GM23338 (cell line): ENCODE results near the gene CAMSAP2. TPM values are rescaled to one million over a fixed set of nuclear protein-coding genes. Genes with fewer than 3 reads are reported as not detected.

Experiments used
- ATAC-seq: fragments of 200-7000 bp; cut with Tn5 transposase; 3 replicates; pipeline ENCODE4 v1.9.1; 2020
- DNase-seq: peaks from one replicate; pipeline ENCODE4 v3.0.0-alpha.2; 2015; ENCODE audit warnings: low spot score
- H2AFZ ChIP-seq: fragments of 200-600 bp; sonication (generic); 2 replicates; pipeline ENCODE4 v1.8.0; 2016; ENCODE audit warnings: antibody characterized with exemption, mild to moderate bottlenecking, moderate library complexity
- H3F3A ChIP-seq: fragments of 200-600 bp; sonication (generic); replicated peaks from 2 replicates; pipeline ENCODE4 v1.8.0; 2017; ENCODE audit warnings: antibody characterized with exemption, mixed run types, low read depth
- H3K27ac ChIP-seq: fragments of 200-600 bp; sonication (generic); 2 replicates; pipeline ENCODE4 v1.6.1; 2016; ENCODE audit warnings: low read depth
- H3K27me3 ChIP-seq: fragments of 200-600 bp; sonication (generic); 2 replicates; pipeline ENCODE4 v1.8.0; 2016; ENCODE audit warnings: mild to moderate bottlenecking, mixed run types, moderate library complexity; ENCODE audit not compliant: insufficient read depth
- H3K36me3 ChIP-seq: fragments of 200-600 bp; sonication (generic); 2 replicates; pipeline ENCODE4 v1.8.0; 2016; ENCODE audit warnings: mild to moderate bottlenecking; ENCODE audit not compliant: insufficient read depth
- H3K4me1 ChIP-seq: fragments of 200-600 bp; sonication (generic); 2 replicates; pipeline ENCODE4 v1.8.0; 2016; ENCODE audit warnings: mild to moderate bottlenecking, moderate library complexity; ENCODE audit not compliant: insufficient read depth
- H3K4me2 ChIP-seq: fragments of 200-600 bp; sonication (generic); 2 replicates; pipeline ENCODE4 v1.7.1; 2017; ENCODE audit warnings: mixed run types
- H3K4me3 ChIP-seq: fragments of 200-600 bp; sonication (generic); 2 replicates; pipeline ENCODE4 v1.6.1; 2016; ENCODE audit warnings: mixed run types
- H3K79me2 ChIP-seq: fragments of 200-600 bp; sonication (generic); replicated peaks from 2 replicates; pipeline ENCODE4 v1.8.0; 2017; ENCODE audit warnings: mild to moderate bottlenecking; ENCODE audit not compliant: insufficient read depth
- H3K9me2 ChIP-seq: fragments of 200-600 bp; sonication (generic); 2 replicates; pipeline ENCODE4 v1.8.0; 2017; ENCODE audit not compliant: insufficient read depth
- H4K20me1 ChIP-seq: fragments of 200-600 bp; sonication (generic); replicated peaks from 2 replicates; pipeline ENCODE4 v1.8.0; 2017; ENCODE audit warnings: mild to moderate bottlenecking; ENCODE audit not compliant: insufficient read depth
- H3K27ac Mint-ChIP-seq: 2 replicates; pipeline ENCODE4 v1.8.0; 2020; ENCODE audit warnings: inconsistent platforms, mild to moderate bottlenecking, moderate library complexity, mixed read lengths
- H3K27me3 Mint-ChIP-seq: 3 replicates; pipeline ENCODE4 v1.8.0; 2022; ENCODE audit warnings: low read depth, mild to moderate bottlenecking, moderate library complexity, mixed read lengths, inconsistent platforms; ENCODE audit not compliant: insufficient read depth, poor library complexity
- H3K36me3 Mint-ChIP-seq: 3 replicates; pipeline ENCODE4 v1.8.0; 2021; ENCODE audit warnings: low read depth, mild to moderate bottlenecking, inconsistent platforms, moderate library complexity, mixed read lengths
- H3K4me1 Mint-ChIP-seq: 3 replicates; pipeline ENCODE4 v1.8.0; 2020; ENCODE audit warnings: mild to moderate bottlenecking, inconsistent platforms, mixed read lengths
- H3K4me3 Mint-ChIP-seq: 3 replicates; pipeline ENCODE4 v1.8.0; 2021; ENCODE audit warnings: moderate library complexity, mild to moderate bottlenecking, inconsistent platforms, mixed read lengths
- H3K9me3 Mint-ChIP-seq: 3 replicates; pipeline ENCODE4 v1.8.0; 2020; ENCODE audit warnings: moderate library complexity, mild to moderate bottlenecking, inconsistent platforms, mixed read lengths
- CREB1 ChIP-seq: fragments of 250-450 bp; sonication (Bioruptor Pico); IDR thresholded peaks from 2 replicates; pipeline ENCODE4 v1.5.0; 2020; ENCODE audit warnings: low read depth, mild to moderate bottlenecking, moderate library complexity
- JUNB ChIP-seq: IDR thresholded peaks from one replicate; pipeline ENCODE4 v1.6.1; 2016; ENCODE audit warnings: antibody characterized with exemption; ENCODE audit not compliant: unreplicated experiment
- POLR2AphosphoS5 ChIP-seq: IDR thresholded peaks from 2 replicates; pipeline ENCODE4 v1.6.1; 2016; ENCODE audit warnings: antibody characterized with exemption, low read depth
- STAT1 ChIP-seq: IDR thresholded peaks from one replicate; pipeline ENCODE4 v1.6.1; 2016; ENCODE audit warnings: antibody characterized with exemption; ENCODE audit not compliant: unreplicated experiment
- polyA plus RNA-seq: library from polyadenylated mRNA; unstranded; fragments of >200 nt; fragmentation: Nextera tagmentation; extraction: Ambion mirVana; gene quantifications from 2 replicates; pipeline ENCODE4 v1.2.1, GENCODE V29; 2016
- total RNA-seq: library from RNA; depleted of rRNA; stranded (reverse); fragments of >200 nt; shearing (Covaris generic); gene quantifications from 2 replicates; pipeline ENCODE4 v1.2.3, GENCODE V29; 2014
- TF ChIP-seq, protein P1 (sequence below), 2 experiments: fragments of 200-600 bp in 1 of 2; sonication (generic) in 1 of 2; conservative IDR thresholded peaks; 2 replicates each; pipeline versions ENCODE4 v1.5.1 to v1.6.1; 2016 to 2017; ENCODE audit warnings: antibody characterized with exemption in 2 of 2, low read depth in 2 of 2, mild to moderate bottlenecking in 2 of 2, moderate library complexity in 1 of 2

CAMSAP2 gene
- total and polyA plus RNA-seq, 2 experiments from 2014 or later = 9.1 to 21.3 TPM

GRCh38 chr1:200894712-200895442 is 156.2 kb downstream of the CAMSAP2 start, which contains the start of gene INAVA:
TSS of gene INAVA (plus strand) at chr1:200894900. CDS start at chr1:200898401, 3,501 bp downstream.
- H3K27ac ChIP-seq = peak within 1 kb of the TSS; percentile 99
- no peaks in the 10 kb centered on the region; the same call in none of the 2 replicates for H4K20me1 ChIP-seq
- peaks cover 31% of the 10 kb centered on the region for H3K36me3 Mint-ChIP-seq
- H3K27me3 Mint-ChIP-seq = peaks cover 33% of the 10 kb centered on the region
- no peaks in the 10 kb centered on the region for H3K27me3 ChIP-seq
- H3K36me3 ChIP-seq = no peaks in the 10 kb centered on the region
- peak; percentile 39 for DNase-seq
- H3K9me3 Mint-ChIP-seq = no peaks in the 10 kb centered on the region; the same call in 2 of the 3 replicates
- peaks cover 63% of the 10 kb centered on the region for H3K79me2 ChIP-seq
- peak within 1 kb of the TSS; percentile 95 for H3K4me2 ChIP-seq
- TF ChIP-seq POLR2AphosphoS5 (no peak), STAT1 (no peak), JUNB (no peak)
- TF ChIP-seq, protein P1, sequence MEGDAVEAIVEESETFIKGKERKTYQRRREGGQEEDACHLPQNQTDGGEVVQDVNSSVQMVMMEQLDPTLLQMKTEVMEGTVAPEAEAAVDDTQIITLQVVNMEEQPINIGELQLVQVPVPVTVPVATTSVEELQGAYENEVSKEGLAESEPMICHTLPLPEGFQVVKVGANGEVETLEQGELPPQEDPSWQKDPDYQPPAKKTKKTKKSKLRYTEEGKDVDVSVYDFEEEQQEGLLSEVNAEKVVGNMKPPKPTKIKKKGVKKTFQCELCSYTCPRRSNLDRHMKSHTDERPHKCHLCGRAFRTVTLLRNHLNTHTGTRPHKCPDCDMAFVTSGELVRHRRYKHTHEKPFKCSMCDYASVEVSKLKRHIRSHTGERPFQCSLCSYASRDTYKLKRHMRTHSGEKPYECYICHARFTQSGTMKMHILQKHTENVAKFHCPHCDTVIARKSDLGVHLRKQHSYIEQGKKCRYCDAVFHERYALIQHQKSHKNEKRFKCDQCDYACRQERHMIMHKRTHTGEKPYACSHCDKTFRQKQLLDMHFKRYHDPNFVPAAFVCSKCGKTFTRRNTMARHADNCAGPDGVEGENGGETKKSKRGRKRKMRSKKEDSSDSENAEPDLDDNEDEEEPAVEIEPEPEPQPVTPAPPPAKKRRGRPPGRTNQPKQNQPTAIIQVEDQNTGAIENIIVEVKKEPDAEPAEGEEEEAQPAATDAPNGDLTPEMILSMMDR (conservative IDR thresholded peaks at IDR 0.05; ENCODE audit: low read depth in 2 of 2) = peak; percentile 16 to 17; a peak in 1 of 4 replicates
- peak within 1 kb of the TSS; percentile 87 for H3K27ac Mint-ChIP-seq
- peak; percentile 1 for ATAC-seq
- H3K4me1 ChIP-seq = peaks cover 51% of the 10 kb centered on the region
- H3K4me1 Mint-ChIP-seq = peaks cover 60% of the 10 kb centered on the region
- H3K4me3 Mint-ChIP-seq = peak within 1 kb of the TSS; percentile 85
- H2AFZ ChIP-seq = no peak within 1 kb of the TSS
- peak within 1 kb of the TSS; percentile 74 for H3K4me3 ChIP-seq
- H3K9me2 ChIP-seq = no peaks in the 10 kb centered on the region
- 0 out of 2 replicates have a peak, but pooled peaks cover 3% of the 10 kb centered on the region for H3F3A ChIP-seq

DNA sequence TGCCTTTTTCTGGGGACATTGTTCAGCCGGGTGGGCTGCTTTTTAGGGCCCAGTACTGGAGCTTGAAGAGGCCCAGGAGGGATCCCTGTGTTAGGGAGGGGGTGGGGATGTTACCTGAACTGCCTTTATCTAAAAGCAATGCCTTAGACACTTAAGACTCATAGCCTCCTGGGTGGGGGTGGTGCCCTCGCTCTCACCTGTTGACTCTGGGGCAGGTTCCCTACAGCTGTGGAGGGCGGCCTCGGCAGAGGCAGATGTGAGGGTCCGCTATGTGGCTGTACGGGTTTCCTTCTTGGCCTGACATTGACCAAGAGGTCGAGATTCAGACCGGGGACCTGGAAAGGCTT is 156.7 kb downstream of the CAMSAP2 start:
- Histone ChIP-seq H3K36me3 (no peaks in the 10 kb centered on the region; the same call in 1 of the 2 replicates), H3K4me3 (peak overlapping the region; percentile 30; the same call in 1 of the 2 replicates), H3K4me1 (peaks cover 51% of the 10 kb centered on the region), H3K27ac (no peak overlapping the region), H3K4me2 (peak overlapping the region; percentile 95), H3K9me2 (no peaks in the 10 kb centered on the region), H4K20me1 (no peaks in the 10 kb centered on the region; the same call in none of the 2 replicates), H3F3A (0 out of 2 replicates have a peak, but pooled peaks cover 3% of the 10 kb centered on the region), H3K27me3 (no peaks in the 10 kb centered on the region), H2AFZ (no peak overlapping the region), H3K79me2 (peaks cover 63% of the 10 kb centered on the region)
- Mint-ChIP-seq H3K4me1 (peaks cover 59% of the 10 kb centered on the region), H3K27ac (0 out of 2 replicates have a peak overlapping the region, but pooled peaks have one; percentile 72), H3K36me3 (peaks cover 36% of the 10 kb centered on the region), H3K4me3 (peak overlapping the region; percentile 85; the same call in 2 of the 3 replicates), H3K27me3 (peaks cover 28% of the 10 kb centered on the region), H3K9me3 (no peaks in the 10 kb centered on the region; the same call in 2 of the 3 replicates)
- TF ChIP-seq CREB1 (CRISPR knock-in tag) = no peak
- TF ChIP-seq, protein P1 (conservative IDR thresholded peaks at IDR 0.05; ENCODE audit: low read depth in 2 of 2) = 0 out of 4 replicates have a peak, but pooled peaks of 1 of the 2 experiments have one; percentile 0
- DNase-seq = peak; percentile 44
- no peak; the same call in 2 of the 3 replicates for ATAC-seq
